Measurements from ENCODE around the gene ZEB2.

DNA sequence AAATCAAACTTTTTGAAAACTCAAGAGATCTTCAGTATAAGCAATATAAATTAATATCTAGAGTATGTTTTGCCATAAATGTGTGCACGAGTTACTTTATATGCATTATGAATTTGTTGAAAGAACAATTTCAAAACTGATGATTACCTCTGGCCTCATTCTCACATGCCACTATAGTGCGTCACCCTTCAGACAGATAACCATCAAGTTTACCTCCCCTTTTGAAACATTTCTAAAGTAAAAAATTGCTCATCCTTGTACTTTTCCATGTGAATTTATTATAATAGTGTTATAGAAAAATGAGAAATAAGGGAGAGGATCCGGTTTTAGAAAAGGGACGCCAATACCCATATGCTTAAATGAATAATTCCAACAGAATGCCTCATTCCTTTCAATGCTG lies 38.3 kb downstream of the ZEB2 start:
- TF ChIP-seq, protein P1, sequence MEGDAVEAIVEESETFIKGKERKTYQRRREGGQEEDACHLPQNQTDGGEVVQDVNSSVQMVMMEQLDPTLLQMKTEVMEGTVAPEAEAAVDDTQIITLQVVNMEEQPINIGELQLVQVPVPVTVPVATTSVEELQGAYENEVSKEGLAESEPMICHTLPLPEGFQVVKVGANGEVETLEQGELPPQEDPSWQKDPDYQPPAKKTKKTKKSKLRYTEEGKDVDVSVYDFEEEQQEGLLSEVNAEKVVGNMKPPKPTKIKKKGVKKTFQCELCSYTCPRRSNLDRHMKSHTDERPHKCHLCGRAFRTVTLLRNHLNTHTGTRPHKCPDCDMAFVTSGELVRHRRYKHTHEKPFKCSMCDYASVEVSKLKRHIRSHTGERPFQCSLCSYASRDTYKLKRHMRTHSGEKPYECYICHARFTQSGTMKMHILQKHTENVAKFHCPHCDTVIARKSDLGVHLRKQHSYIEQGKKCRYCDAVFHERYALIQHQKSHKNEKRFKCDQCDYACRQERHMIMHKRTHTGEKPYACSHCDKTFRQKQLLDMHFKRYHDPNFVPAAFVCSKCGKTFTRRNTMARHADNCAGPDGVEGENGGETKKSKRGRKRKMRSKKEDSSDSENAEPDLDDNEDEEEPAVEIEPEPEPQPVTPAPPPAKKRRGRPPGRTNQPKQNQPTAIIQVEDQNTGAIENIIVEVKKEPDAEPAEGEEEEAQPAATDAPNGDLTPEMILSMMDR (CRISPR knock-in tag; IDR thresholded peaks at IDR 0.05): no peak
- no peak for TF ChIP-seq NPAS2 (CRISPR knock-in tag; IDR thresholded peaks at IDR 0.05; ENCODE audit: borderline replicate concordance)

All from HepG2 (cell line).